ENCODE results near the gene LRRC8D. TPM values are rescaled to one million over a fixed set of nuclear protein-coding genes. Genes with fewer than 3 reads are reported as not detected.

LRRC8D gene
- total and polyA plus RNA-seq, 4 donors: 7.1 to 17.4 (median 14.4) TPM

GRCh38 chr1:89919174-89919573 lies 98.3 kb downstream of the LRRC8D start (continued):
- TF ChIP-seq GABPA (IDR thresholded peaks at IDR 0.05 in 1 of 2, conservative IDR thresholded peaks at IDR 0.05 in 1 of 2) (no peak), ZBTB33 (IDR thresholded peaks at IDR 0.05) (no peak), HNF4A (conservative IDR thresholded peaks at IDR 0.05) (no peak)

GRCh38 chr1:89922911-89923310 lies 102.1 kb downstream of the LRRC8D start:
- TF ChIP-seq FOXA2 (IDR thresholded peaks at IDR 0.05) (no peak), REST (IDR thresholded peaks at IDR 0.05) (no peak), RXRA (IDR thresholded peaks at IDR 0.05) (no peak), ATF3 (IDR thresholded peaks at IDR 0.05) (no peak), JUND (IDR thresholded peaks at IDR 0.05) (no peak), HNF4A (conservative IDR thresholded peaks at IDR 0.05) (no peak), SP1 (IDR thresholded peaks at IDR 0.05) (no peak), GABPA (IDR thresholded peaks at IDR 0.05 in 1 of 2, conservative IDR thresholded peaks at IDR 0.05 in 1 of 2) (no peak), EGR1 (IDR thresholded peaks at IDR 0.05; ENCODE audit: low read depth in 2 of 2) (no peak), RAD21 (IDR thresholded peaks at IDR 0.05) (no peak), TAF1 (conservative IDR thresholded peaks at IDR 0.05) (no peak)
- Histone ChIP-seq H3K27me3 (ENCODE audit: control insufficient read depth in 4 of 4, insufficient read depth in 4 of 4, low read length in 3 of 4) (no peaks in the 10 kb centered on the region), H3K4me3 (ENCODE audit: low read depth in 1 of 3, low read length in 3 of 3) (no peak overlapping the region), H3K9me3 (ENCODE audit: control insufficient read depth in 4 of 4, low read length in 3 of 4) (no peaks in the 10 kb centered on the region), H3K9ac (ENCODE audit: low read depth in 1 of 2, low read length in 2 of 2) (no peak overlapping the region), H3K4me1 (ENCODE audit: control insufficient read depth in 4 of 4, insufficient read depth in 4 of 4, low read length in 3 of 4) (no peaks in the 10 kb centered on the region), H3K36me3 (ENCODE audit: control insufficient read depth in 4 of 4, insufficient read depth in 3 of 4, low read depth in 1 of 4, low read length in 3 of 4) (peaks cover 0 to 2% (median 0%) of the 10 kb centered on the region in 4 donors), H3K27ac (ENCODE audit: low read depth in 1 of 2, low read length in 2 of 2) (no peak overlapping the region)
- 98% methylated on average over 2 of the region's 2 CpGs for WGBS
- no peak for DNase-seq (ENCODE audit: low spot score)

- no peak for DNase-seq (ENCODE audit: low spot score)
- no peaks in the 10 kb centered on the region for H3K9me3 ChIP-seq (ENCODE audit: control insufficient read depth in 4 of 4, low read length in 3 of 4)
- H3K27ac ChIP-seq (ENCODE audit: low read depth in 1 of 2, low read length in 2 of 2): no peak overlapping the region
- no peaks in the 10 kb centered on the region for H3K27me3 ChIP-seq (ENCODE audit: control insufficient read depth in 4 of 4, insufficient read depth in 4 of 4, low read length in 3 of 4)
- peaks cover 0 to 2% (median 0%) of the 10 kb centered on the region in 4 donors for H3K4me1 ChIP-seq (ENCODE audit: control insufficient read depth in 4 of 4, insufficient read depth in 4 of 4, low read length in 3 of 4)
- H3K36me3 ChIP-seq (ENCODE audit: control insufficient read depth in 4 of 4, insufficient read depth in 3 of 4, low read depth in 1 of 4, low read length in 3 of 4): peaks cover 0 to 2% (median 0%) of the 10 kb centered on the region in 4 donors
- WGBS: 96% methylated on average over 3 of the region's 3 CpGs
- no peak overlapping the region for H3K9ac ChIP-seq (ENCODE audit: low read depth in 1 of 2, low read length in 2 of 2)
- H3K4me3 ChIP-seq (ENCODE audit: low read depth in 1 of 3, low read length in 3 of 3): no peak overlapping the region
- no peak for TF ChIP-seq YY1 (IDR thresholded peaks at IDR 0.05)
- TF ChIP-seq GABPA (IDR thresholded peaks at IDR 0.05 in 1 of 2, conservative IDR thresholded peaks at IDR 0.05 in 1 of 2): no peak
- TF ChIP-seq REST (IDR thresholded peaks at IDR 0.05): no peak
- TF ChIP-seq FOXA1 (IDR thresholded peaks at IDR 0.05): no peak
- TF ChIP-seq NR2F2 (IDR thresholded peaks at IDR 0.05): no peak
- TF ChIP-seq ATF3 (IDR thresholded peaks at IDR 0.05): no peak
- TF ChIP-seq ZBTB33 (IDR thresholded peaks at IDR 0.05): no peak
- TF ChIP-seq FOXA2 (IDR thresholded peaks at IDR 0.05): no peak
- no peak for TF ChIP-seq HNF4A (conservative IDR thresholded peaks at IDR 0.05)
- no peak for TF ChIP-seq MAX (IDR thresholded peaks at IDR 0.05)
- no peak for TF ChIP-seq TAF1 (conservative IDR thresholded peaks at IDR 0.05)
- no peak for TF ChIP-seq EGR1 (IDR thresholded peaks at IDR 0.05; ENCODE audit: low read depth in 2 of 2)
- TF ChIP-seq RXRA (IDR thresholded peaks at IDR 0.05): no peak
- no peak for TF ChIP-seq SP1 (IDR thresholded peaks at IDR 0.05)
Observed at GRCh38 chr1:89923517-89923916, 102.7 kb downstream of the LRRC8D start.

Measured in liver (tissue), 9 donors.